AG08396 (cell line): ENCODE data around the gene TTC14.

ENCODE experiments used
- DNase-seq: peaks from one replicate; pipeline ENCODE4 v3.0.0; 2012; ENCODE audit warnings: low spot score, mixed read lengths

The TTC14 gene

DNA sequence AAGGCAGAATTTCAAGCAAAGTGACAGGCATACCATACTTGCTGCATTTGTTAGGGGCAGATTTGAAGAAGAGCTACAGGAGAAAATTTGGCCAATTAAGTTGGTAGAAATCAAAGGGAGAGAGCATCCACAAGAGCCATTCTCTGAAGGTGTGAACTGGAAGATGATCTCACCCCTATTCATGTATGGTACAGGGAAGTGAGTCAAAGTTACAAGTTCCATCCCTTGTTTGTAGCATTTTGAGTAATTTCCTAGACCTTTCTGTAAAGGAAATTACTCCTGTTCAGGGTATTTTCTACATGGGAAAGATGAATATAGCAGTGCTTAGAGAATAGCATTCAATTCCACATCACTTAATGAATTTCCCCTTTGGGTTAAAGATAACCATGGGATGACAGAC is 28.4 kb downstream of the TTC14 start:
- DNase-seq: no peak

DNA sequence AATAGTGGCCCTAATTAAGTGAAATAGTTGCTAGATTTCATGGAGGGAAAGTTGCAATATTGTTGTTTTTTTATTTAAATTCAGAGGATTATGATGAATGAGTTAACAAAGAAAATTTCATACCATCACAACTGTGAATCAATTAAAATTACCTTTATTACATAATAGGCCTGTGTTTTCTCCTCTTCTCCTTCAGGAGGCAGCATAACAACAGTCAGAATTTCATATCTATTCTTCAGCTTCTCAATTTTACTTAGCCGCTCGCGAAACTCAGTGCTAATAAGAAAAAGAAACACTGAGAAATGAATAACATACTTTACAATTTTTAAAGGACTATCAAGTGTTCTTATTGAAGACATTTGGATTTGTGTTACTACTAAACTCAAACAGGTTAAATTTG is 29.4 kb downstream of the TTC14 start:
- no peak for DNase-seq

DNA sequence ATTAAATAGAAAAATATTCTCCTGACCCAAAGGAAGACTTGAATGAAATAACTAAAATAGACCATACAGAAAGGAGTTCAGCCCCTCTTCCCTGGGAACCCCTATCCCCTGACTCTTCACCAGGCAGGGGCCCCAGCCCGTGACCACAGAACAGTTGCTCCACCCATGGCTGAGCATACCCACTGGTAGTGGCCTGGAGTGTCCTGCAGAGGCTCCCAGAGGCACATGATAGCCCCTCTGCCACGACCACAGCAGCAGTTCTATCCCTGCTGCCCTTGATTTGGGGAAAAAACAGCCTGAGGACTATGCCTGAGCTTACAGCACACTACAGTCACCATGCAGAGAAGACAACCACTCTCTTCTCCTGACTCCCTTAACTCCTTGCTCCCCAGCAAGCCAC is 31.8 kb downstream of the TTC14 start:
- no peak for DNase-seq

DNA sequence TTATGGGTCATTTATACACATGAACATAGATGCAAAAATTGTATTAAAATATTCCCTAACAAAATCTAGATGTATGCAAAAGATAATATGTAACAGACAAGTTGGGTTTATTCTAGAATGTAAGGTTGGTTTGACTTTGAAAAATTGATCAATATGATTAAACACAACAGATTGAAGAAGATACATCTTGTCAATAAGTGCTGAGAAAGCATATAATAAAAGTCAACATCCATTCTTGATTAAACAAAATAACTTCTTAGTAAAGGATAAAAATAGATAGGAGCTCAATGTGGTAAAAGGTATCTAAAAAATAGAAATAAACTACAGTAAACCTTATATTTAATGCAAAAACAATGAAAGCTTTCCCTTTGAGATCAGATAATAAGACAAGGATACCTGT is 39.0 kb downstream of the TTC14 start:
- DNase-seq: no peak

DNA sequence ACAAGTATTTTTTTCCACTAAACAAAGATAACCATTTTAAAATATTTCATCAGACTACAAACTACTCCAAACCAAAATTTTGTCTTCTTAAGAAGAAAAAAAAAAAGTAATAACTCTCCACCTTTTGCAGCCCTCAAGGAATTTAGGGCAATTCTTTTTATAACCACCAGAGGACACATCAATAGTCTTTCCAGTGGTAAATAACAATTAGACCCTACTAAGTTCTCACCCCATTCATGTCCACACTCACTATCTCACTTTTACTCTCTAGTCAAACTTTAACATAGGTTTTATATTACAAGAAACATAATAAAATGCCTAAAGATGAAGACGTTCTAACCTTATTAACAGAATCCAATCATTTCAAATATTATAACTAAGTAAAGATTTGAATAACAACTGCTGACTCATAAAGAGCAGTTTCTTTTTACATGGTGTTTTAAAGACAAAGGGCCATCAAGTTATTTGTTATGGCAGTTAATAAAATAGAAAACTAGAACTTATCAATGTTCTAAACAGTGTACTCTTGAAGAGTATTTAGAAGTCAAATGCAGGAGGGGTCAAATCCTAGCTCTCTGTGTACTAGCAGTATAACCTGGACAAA is 44.3 kb downstream of the TTC14 start:
- DNase-seq: no peak

DNA sequence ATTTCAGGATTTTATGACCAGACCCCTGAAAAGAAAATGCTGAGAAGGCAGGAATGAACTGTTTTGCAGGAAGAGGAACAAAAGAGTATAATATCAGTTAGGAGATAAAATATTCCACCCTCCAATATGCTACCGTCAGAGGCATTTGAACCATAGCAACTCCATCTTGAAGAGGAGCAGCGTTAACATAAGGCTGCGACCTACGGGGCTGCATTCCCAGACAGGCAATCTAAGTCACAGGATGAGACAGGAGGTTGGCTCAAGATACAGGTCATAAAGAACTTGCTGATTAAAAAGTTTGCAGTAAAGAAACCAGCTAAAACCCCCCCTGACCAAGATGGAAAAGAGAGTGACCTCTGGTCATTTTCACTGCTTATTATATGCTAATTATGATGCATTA is 54.4 kb downstream of the TTC14 start:
- no peak for DNase-seq

DNA sequence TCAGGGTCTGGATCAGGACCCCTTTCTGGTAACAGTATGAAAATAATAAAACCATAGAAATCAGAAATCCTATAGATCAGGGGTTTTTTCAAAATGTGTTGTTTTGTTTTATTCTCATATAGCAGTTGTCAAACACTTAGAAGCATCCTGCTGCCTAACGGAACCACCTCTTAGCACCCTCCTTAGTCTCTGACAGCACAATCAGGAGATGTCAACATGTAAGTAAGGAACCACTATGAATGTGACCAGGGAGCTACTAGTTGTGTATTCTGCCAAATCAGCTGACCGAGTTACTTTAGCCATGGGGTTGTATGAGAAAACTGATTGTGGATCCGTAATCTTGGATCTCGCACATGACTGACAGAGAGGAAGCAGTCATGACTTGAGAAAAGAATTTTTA is 55.1 kb downstream of the TTC14 start:
- DNase-seq: no peak
